ENCODE data around the gene NCKAP5.

NCKAP5 gene

GRCh38 chr2:133442393-133442792 lies 125.9 kb downstream of the NCKAP5 start:
- TF ChIP-seq POLR2A (IDR thresholded peaks at IDR 0.05; ENCODE audit: extremely low read depth, insufficient read length) (no peak), CTCF (IDR thresholded peaks at IDR 0.05; ENCODE audit: low read depth, low read length) (no peak), MAX (IDR thresholded peaks at IDR 0.05; ENCODE audit: low read depth, low read length) (no peak), MYC (IDR thresholded peaks at IDR 0.05; ENCODE audit: low read depth, low read length) (no peak)
- no peak overlapping the region for H3K4me3 ChIP-seq (ENCODE audit: low read depth, low read length)
- no peak for DNase-seq (ENCODE audit: low read depth)

DNA sequence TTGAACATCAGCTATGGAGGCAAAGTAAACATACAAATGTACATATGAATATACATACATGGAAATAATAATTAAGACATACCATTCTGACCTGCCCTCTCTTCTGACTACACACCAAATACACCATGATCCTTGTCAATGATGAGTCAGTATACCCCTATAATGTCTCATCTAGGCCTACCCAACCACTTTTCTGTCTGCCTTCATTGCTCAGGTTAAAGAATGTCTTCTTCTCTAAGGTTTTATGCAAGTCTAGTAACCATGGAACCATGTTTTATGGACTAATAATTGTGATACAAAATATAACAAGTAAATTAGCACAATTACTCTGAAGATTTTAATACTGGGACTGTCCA lies 128.7 kb downstream of the NCKAP5 start:
- TF ChIP-seq MAX (IDR thresholded peaks at IDR 0.05; ENCODE audit: low read depth, low read length) (no peak), MYC (IDR thresholded peaks at IDR 0.05; ENCODE audit: low read depth, low read length) (no peak)
- DNase-seq (ENCODE audit: low read depth) = no peak
- H3K4me3 ChIP-seq (ENCODE audit: low read depth, low read length) = no peak overlapping the region

GRCh38 chr2:133438848-133439564 lies 129.3 kb downstream of the NCKAP5 start:
- TF ChIP-seq MYC (IDR thresholded peaks at IDR 0.05; ENCODE audit: low read depth, low read length) (no peak), POLR2A (IDR thresholded peaks at IDR 0.05; ENCODE audit: extremely low read depth, insufficient read length) (no peak), MAX (IDR thresholded peaks at IDR 0.05; ENCODE audit: low read depth, low read length) (no peak), CTCF (IDR thresholded peaks at IDR 0.05; ENCODE audit: low read depth, low read length) (no peak)
- DNase-seq (ENCODE audit: low read depth) = no peak
- no peak overlapping the region for H3K4me3 ChIP-seq (ENCODE audit: low read depth, low read length)

- no peak overlapping the region for H3K4me3 ChIP-seq (ENCODE audit: low read depth, low read length)
- TF ChIP-seq POLR2A (IDR thresholded peaks at IDR 0.05; ENCODE audit: extremely low read depth, insufficient read length) (no peak), CTCF (IDR thresholded peaks at IDR 0.05; ENCODE audit: low read depth, low read length) (no peak), MAX (IDR thresholded peaks at IDR 0.05; ENCODE audit: low read depth, low read length) (no peak), MYC (IDR thresholded peaks at IDR 0.05; ENCODE audit: low read depth, low read length) (no peak)
- DNase-seq (ENCODE audit: low read depth) = no peak
Observed at GRCh38 chr2:133438026-133438425, 130.2 kb downstream of the NCKAP5 start.

- no peak for TF ChIP-seq MAX (IDR thresholded peaks at IDR 0.05; ENCODE audit: low read depth, low read length)
- no peak for TF ChIP-seq POLR2A (IDR thresholded peaks at IDR 0.05; ENCODE audit: extremely low read depth, insufficient read length)
- no peak for TF ChIP-seq CTCF (IDR thresholded peaks at IDR 0.05; ENCODE audit: low read depth, low read length)
- TF ChIP-seq MYC (IDR thresholded peaks at IDR 0.05; ENCODE audit: low read depth, low read length) = no peak
- H3K4me3 ChIP-seq (ENCODE audit: low read depth, low read length) = no peak overlapping the region
- DNase-seq (ENCODE audit: low read depth) = no peak
Observed at GRCh38 chr2:133437492-133437891, 130.8 kb downstream of the NCKAP5 start.

GRCh38 chr2:133434959-133435668 lies 133.1 kb downstream of the NCKAP5 start:
- H3K4me3 ChIP-seq (ENCODE audit: low read depth, low read length) = no peak overlapping the region
- no peak for DNase-seq (ENCODE audit: low read depth)
- TF ChIP-seq POLR2A (IDR thresholded peaks at IDR 0.05; ENCODE audit: extremely low read depth, insufficient read length) (no peak), MYC (IDR thresholded peaks at IDR 0.05; ENCODE audit: low read depth, low read length) (no peak), CTCF (IDR thresholded peaks at IDR 0.05; ENCODE audit: low read depth, low read length) (no peak), MAX (IDR thresholded peaks at IDR 0.05; ENCODE audit: low read depth, low read length) (no peak)

Data from NB4 (cell line).